Activated CD4-positive, CD25-positive, alpha-beta regulatory T cell (primary cell): ENCODE data around the gene STN1.

ENCODE experiments used
- DNase-seq, 4 experiments: peaks; one replicate each; lab custom pipeline; 2025; lab: John Stamatoyannopoulos, UW

Gene STN1

GRCh38 chr10:103843854-103844570 lies 74.0 kb downstream of the STN1 start:
- no peak for DNase-seq

GRCh38 chr10:103843045-103843444 lies 74.9 kb downstream of the STN1 start:
- no peak for DNase-seq

GRCh38 chr10:103842605-103843004 lies 75.4 kb downstream of the STN1 start:
- no peak for DNase-seq

- DNase-seq, result no peak
Measured at GRCh38 chr10:103841519-103841918, 76.5 kb downstream of the STN1 start.

- no peak for DNase-seq
Measured at GRCh38 chr10:103840740-103841070, 77.3 kb downstream of the STN1 start.

- no peak for DNase-seq
Measured at GRCh38 chr10:103839872-103840739, 77.9 kb downstream of the STN1 start.

- no peak for DNase-seq
Measured at GRCh38 chr10:103839519-103839871, 78.5 kb downstream of the STN1 start.

- DNase-seq, result no peak
Measured at GRCh38 chr10:103838862-103839518, 79.0 kb downstream of the STN1 start.

- no peak for DNase-seq
Measured at GRCh38 chr10:103838070-103838395, 80.0 kb downstream of the STN1 start.

GRCh38 chr10:103837370-103838069 lies 80.5 kb downstream of the STN1 start:
- DNase-seq, result no peak

GRCh38 chr10:103836861-103837260 lies 81.1 kb downstream of the STN1 start:
- no peak for DNase-seq

- DNase-seq, result no peak
Measured at GRCh38 chr10:103836273-103836672, 81.7 kb downstream of the STN1 start.

GRCh38 chr10:103835096-103836050 lies 82.6 kb downstream of the STN1 start:
- no peak for DNase-seq

GRCh38 chr10:103834436-103835095 lies 83.4 kb downstream of the STN1 start:
- DNase-seq, result no peak

GRCh38 chr10:103833731-103834365 lies 84.1 kb downstream of the STN1 start:
- no peak for DNase-seq

- DNase-seq, result no peak
Measured at GRCh38 chr10:103832806-103833205, 85.2 kb downstream of the STN1 start.
